Hematopoietic multipotent progenitor cell treated with erythropoietin and hydrocortisone succinate and interleukin-3 and kit ligand, for 6 days (in vitro differentiated cells): ENCODE data around the gene PRDM16.

Experiments
- DNase-seq: peaks from one replicate; pipeline ENCODE4 v3.0.0-alpha.2; 2015

The PRDM16 gene

DNA sequence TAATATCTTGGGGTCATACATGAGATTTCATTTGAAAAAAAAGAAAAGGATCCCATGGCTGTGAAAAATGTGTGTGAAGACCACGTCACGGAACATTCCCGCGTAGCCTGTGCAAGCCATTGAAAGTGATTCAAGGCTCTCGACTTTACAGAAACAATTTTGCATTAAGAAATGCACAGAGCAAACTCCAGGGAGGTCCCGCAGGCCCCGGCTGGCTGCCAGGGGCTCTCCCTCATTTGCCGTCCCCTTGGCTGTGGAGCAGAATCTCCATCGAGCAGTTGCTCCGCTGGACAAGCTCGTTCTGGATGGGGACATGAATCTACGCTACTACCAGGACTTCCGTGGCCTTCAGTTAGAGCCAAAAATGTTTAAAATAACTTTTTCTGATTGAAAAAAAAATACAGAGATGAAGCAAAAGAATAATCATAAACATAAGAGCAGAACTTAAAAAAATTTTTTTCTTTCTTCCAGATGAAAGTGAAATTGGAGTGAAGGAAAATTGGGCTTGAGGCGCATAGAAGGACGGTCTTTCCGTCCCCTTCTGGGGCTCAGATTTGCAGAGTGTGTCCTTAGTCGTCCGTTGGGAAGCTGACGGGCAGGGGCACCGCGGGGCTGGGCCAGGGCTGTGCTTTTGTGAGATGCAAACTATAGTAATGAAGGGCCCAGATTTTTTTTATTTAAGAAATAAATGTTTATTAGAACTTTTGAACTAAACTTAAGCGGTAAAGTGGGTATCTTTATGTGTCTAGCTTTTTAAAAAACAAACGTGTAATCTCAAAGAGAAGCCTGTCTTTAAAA lies 317.4 kb downstream of the PRDM16 start:
- no peak for DNase-seq

DNA sequence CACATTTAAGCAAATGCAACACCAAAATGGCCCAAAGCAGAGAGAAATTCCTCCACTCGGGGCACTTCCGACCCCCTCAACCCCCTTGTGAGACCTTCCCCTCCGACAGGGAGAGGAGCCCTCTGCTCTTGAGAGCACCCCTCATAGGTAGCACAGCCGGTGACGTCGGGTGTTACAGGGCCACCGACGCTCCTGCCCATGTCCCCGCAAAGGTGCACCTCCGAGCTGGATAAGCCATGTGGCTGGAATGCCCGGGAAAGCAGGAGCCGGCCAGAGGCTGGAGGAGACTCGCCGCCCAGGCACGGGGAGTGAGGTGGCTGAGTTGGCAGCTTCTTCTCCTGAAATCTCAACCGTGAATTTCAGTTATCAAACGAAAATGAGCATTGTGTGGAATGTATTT lies 318.4 kb downstream of the PRDM16 start:
- no peak for DNase-seq

GRCh38 chr1:3389093-3389833 lies 320.3 kb downstream of the PRDM16 start:
- no peak for DNase-seq

- no peak for DNase-seq
Measured at GRCh38 chr1:3390291-3390690, 321.3 kb downstream of the PRDM16 start.

DNA sequence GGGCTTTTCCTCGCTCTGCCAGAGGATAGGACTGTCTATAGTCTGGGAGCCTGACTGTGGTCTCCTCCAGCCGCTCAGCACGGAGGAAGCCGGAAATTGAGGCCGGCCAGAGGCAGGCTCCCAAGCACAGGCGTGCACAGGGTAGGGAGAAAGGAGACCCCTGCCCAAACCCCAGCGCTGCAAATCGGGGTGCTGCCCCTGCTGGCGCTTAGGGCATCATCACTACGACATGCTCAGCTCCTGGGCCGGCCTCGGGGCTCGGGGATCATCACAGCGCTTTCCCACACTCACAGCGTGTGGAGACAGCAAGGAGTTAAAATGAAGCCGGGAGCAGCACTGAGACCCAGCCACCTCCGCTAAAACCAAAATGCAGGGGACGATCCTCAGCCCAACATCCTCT lies 322.7 kb downstream of the PRDM16 start:
- DNase-seq: no peak

- no peak for DNase-seq
Measured at GRCh38 chr1:3393024-3393986, 324.3 kb downstream of the PRDM16 start.

GRCh38 chr1:3393987-3394920 lies 325.3 kb downstream of the PRDM16 start:
- no peak for DNase-seq

DNA sequence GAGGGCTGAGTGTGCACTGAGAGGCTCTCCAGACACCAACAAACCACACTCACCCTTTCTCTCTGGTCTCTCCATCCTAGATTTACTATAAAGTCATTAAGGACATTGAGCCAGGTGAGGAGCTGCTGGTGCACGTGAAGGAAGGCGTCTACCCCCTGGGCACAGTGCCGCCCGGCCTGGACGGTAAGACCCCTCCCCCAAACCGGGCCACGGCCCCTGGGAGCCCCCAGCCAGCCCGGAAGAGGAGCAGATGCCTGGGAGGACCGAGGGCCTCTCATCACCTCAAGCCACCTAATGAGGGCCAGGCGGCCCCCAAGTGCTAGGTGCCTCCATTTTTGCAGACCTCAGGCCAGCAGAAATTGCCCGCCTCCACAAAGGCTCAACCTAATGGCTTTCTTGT lies 327.4 kb downstream of the PRDM16 start:
- DNase-seq: no peak

- no peak for DNase-seq
Measured at GRCh38 chr1:3397311-3397710, 328.3 kb downstream of the PRDM16 start.

DNA sequence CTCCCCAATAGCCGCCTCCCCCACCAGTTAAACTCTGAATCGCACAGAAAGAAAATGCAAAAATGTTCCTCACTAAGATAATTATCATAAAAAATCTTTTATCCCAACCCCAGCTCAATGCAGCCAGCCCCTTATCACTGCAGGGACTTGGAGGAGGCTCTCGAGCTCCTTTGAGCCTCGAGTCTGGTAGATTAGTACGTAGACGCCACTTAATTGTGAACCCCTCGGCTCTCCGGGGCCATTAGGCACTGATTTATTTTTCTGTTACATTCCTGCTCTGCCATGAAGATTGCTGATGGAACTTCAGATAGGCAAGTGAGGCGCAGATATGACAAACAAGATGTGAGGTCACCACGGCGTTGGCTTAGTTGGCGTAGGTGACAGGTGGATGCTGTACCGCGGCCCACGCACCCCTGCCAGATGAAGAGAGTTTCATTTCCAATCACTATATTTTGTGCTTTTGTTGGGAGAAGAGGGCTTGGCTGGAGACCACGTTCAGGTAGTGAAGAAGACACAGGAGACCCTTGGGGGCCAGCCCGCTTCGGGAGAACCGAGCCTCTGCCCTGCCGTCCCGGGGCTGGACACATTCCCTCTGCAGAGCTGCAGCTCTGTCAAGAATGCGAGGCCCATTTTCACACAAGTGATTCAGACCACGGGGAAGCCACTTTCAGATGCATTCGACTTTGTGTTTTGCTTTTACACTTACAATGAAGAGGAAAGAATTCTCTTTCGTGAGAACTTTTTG lies 329.6 kb downstream of the PRDM16 start:
- DNase-seq: no peak

- DNase-seq: no peak
Measured at GRCh38 chr1:3399732-3400131, 330.7 kb downstream of the PRDM16 start.

- DNase-seq: no peak
Measured at GRCh38 chr1:3401585-3402257, 332.7 kb downstream of the PRDM16 start.

DNA sequence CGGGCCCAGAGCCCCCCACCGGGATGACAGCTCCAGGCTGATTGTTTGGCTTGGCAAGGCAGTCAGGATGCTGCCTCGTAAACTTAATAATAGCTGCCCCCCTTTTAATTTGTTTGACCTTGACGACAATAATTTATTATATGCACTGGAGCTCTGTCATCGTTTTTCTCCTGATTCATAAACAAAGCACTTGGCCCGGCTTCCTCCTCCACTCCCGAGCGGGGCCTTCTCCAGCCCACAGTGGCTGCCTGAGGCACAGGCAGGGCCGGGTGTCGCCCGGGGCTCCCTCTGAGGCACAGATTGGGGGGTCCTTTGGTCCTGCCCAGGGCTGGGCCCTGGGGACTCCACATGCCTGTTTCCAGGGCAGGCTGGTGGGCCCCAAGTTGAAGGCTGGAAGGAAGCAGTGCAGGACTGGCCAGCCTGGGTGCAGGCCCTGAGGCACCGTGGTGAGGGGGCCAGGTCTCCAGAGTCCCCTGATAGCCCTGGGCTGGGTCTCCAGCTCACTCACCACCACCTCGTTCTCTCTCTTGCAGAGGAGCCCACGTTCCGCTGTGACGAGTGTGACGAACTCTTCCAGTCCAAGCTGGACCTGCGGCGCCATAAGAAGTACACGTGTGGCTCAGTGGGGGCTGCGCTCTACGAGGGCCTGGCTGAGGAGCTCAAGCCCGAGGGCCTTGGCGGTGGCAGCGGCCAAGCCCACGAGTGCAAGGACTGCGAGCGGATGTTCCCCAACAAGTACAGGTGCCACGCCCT lies 333.4 kb downstream of the PRDM16 start:
- no peak for DNase-seq

GRCh38 chr1:3403011-3403345 lies 334.0 kb downstream of the PRDM16 start:
- no peak for DNase-seq

- DNase-seq: no peak
Measured at GRCh38 chr1:3403388-3404231, 334.6 kb downstream of the PRDM16 start.

- no peak for DNase-seq
Measured at GRCh38 chr1:3404301-3404700, 335.3 kb downstream of the PRDM16 start.

DNA sequence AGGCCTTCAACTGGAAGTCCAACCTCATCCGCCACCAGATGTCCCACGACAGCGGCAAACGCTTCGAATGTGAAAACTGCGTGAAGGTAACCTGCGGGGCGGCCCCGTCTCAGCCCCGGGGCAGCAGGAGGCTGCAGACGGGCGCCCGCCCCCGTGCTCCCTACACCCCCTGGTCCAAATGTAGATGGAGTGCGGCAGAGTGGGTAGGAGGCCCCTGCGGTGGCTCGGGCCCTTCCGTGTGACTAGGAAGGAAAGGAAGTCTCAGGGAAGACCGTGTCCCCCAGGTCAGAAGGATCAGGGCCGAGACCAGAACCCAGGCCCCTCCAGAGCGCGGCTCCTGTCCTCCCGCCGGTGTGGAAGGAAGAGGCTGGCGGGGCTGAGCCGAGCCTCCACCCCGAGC lies 335.8 kb downstream of the PRDM16 start:
- no peak for DNase-seq

DNA sequence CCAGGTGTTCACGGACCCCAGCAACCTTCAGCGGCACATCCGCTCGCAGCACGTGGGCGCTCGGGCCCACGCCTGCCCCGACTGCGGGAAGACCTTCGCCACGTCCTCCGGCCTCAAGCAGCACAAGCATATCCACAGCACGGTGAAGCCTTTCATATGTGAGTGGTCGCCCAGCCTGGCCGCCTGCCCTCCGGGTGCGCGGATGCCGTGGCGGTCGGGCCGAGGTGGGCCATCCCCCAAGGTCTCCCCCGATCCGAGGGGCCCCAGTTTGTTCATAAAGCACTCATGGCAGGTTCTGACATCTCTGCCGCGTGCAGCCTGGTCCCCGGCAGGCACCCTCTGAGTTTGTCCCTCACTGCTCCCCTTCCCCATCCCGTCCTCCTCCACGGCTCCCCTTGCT lies 336.5 kb downstream of the PRDM16 start:
- no peak for DNase-seq
